ENCODE measurements around the gene VSNL1.

GRCh38 chr2:17688600-17688999 is 148.1 kb downstream of the VSNL1 start:
- TF ChIP-seq EZH2 (IDR thresholded peaks at IDR 0.05; ENCODE audit: borderline replicate concordance, low read length), result no peak
- TF ChIP-seq, protein P1, sequence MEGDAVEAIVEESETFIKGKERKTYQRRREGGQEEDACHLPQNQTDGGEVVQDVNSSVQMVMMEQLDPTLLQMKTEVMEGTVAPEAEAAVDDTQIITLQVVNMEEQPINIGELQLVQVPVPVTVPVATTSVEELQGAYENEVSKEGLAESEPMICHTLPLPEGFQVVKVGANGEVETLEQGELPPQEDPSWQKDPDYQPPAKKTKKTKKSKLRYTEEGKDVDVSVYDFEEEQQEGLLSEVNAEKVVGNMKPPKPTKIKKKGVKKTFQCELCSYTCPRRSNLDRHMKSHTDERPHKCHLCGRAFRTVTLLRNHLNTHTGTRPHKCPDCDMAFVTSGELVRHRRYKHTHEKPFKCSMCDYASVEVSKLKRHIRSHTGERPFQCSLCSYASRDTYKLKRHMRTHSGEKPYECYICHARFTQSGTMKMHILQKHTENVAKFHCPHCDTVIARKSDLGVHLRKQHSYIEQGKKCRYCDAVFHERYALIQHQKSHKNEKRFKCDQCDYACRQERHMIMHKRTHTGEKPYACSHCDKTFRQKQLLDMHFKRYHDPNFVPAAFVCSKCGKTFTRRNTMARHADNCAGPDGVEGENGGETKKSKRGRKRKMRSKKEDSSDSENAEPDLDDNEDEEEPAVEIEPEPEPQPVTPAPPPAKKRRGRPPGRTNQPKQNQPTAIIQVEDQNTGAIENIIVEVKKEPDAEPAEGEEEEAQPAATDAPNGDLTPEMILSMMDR (IDR thresholded peaks at IDR 0.05; ENCODE audit: low read length), result no peak
